ENCODE results near the gene CAMK2B.

DNA sequence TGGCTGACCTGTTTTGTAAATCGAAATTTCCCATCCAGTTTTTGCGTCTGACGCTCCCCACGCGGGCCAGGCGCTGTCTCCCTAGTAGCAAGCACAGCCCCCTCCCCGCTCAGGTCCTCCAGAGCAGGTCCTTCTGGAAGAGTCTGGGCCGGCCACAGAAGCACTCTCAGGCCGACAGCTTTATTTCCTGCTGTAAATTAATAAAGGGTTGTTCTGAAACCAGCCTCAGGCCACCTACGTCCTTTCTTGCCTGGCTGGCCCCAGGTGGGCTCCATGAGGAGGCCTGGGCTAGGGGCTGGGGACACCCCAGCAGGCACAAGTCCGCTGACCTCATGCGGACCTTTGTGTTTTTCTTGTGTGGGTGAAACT lies 35.2 kb downstream of the CAMK2B start:
- no peak for TF ChIP-seq POLR2A (IDR thresholded peaks at IDR 0.05)
- TF ChIP-seq, protein P1, sequence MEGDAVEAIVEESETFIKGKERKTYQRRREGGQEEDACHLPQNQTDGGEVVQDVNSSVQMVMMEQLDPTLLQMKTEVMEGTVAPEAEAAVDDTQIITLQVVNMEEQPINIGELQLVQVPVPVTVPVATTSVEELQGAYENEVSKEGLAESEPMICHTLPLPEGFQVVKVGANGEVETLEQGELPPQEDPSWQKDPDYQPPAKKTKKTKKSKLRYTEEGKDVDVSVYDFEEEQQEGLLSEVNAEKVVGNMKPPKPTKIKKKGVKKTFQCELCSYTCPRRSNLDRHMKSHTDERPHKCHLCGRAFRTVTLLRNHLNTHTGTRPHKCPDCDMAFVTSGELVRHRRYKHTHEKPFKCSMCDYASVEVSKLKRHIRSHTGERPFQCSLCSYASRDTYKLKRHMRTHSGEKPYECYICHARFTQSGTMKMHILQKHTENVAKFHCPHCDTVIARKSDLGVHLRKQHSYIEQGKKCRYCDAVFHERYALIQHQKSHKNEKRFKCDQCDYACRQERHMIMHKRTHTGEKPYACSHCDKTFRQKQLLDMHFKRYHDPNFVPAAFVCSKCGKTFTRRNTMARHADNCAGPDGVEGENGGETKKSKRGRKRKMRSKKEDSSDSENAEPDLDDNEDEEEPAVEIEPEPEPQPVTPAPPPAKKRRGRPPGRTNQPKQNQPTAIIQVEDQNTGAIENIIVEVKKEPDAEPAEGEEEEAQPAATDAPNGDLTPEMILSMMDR (IDR thresholded peaks at IDR 0.05), result no peak
